ENCODE data around the gene ARID4B. TPM values are rescaled to one million over a fixed set of nuclear protein-coding genes. Genes with fewer than 3 reads are reported as not detected.

The ARID4B gene
- total RNA-seq, 1 experiment from 2014 or later = 28.3 TPM

GRCh38 chr1:235266325-235266724 lies 61.7 kb downstream of the ARID4B start:
- DNase-seq (ENCODE audit: low read depth, low spot score) (no peak), ATAC-seq (no peak)
- Histone ChIP-seq H3K36me3 (ENCODE audit: control insufficient read depth in 1 of 2, insufficient read depth in 2 of 2, low read length in 2 of 2) (no peaks in the 10 kb centered on the region), H4K20me1 (ENCODE audit: insufficient read depth) (0 out of 2 replicates have a peak, but pooled peaks cover 10% of the 10 kb centered on the region), H3K4me1 (ENCODE audit: control insufficient read depth in 1 of 2, insufficient read depth in 2 of 2, low read length in 2 of 2) (no peaks in the 10 kb centered on the region), H3K4me3 (replicated peaks in 1 of 2; ENCODE audit: low read depth in 1 of 2, low read length in 2 of 2) (no peak overlapping the region), H3K27me3 (ENCODE audit: insufficient read depth, low read length) (no peaks in the 10 kb centered on the region), H3K79me2 (ENCODE audit: insufficient read depth, low read length) (peaks cover 89% of the 10 kb centered on the region), H3K4me2 (ENCODE audit: low read length) (no peak overlapping the region), H3K27ac (ENCODE audit: low read depth, low read length) (no peak overlapping the region), H3K9ac (ENCODE audit: low read length) (no peak overlapping the region), H2AFZ (ENCODE audit: low read depth, low read length, poor library complexity, severe bottlenecking) (no peak overlapping the region), H3K9me3 (ENCODE audit: control insufficient read depth in 1 of 2, insufficient read depth in 1 of 2, low read depth in 1 of 2, low read length in 2 of 2) (no peaks in the 10 kb centered on the region), H3K9me2 (ENCODE audit: insufficient read depth) (no peaks in the 10 kb centered on the region)
- CTCF ChIA-PET = no interaction called here
- POLR2A ChIA-PET = no interaction called here
- TF ChIP-seq JUND (IDR thresholded peaks at IDR 0.05) (no peak), EGR1 (IDR thresholded peaks at IDR 0.05; ENCODE audit: low read depth) (no peak), ZBTB33 (IDR thresholded peaks at IDR 0.05; ENCODE audit: extremely low read depth, insufficient replicate concordance, low read length) (no peak), CBX3 (IDR thresholded peaks at IDR 0.05; ENCODE audit: low read depth) (no peak), ZFX (IDR thresholded peaks at IDR 0.05) (no peak)
- RAD21 ChIA-PET (ENCODE audit: low non-redundant PET in 1 of 2, low total read pairs in 2 of 2, uncharacterized antibody in 2 of 2, unreplicated experiment in 2 of 2) = no interaction called here
- intact Hi-C loops (cut with micrococcal nuclease) = no loop called here
- BruUV-seq (replicated peaks) = no TSS peak

- Histone ChIP-seq H3K27ac (ENCODE audit: low read depth, low read length) (no peak overlapping the region), H3K4me1 (ENCODE audit: control insufficient read depth in 1 of 2, insufficient read depth in 2 of 2, low read length in 2 of 2) (no peaks in the 10 kb centered on the region), H2AFZ (ENCODE audit: low read depth, low read length, poor library complexity, severe bottlenecking) (no peak overlapping the region), H4K20me1 (ENCODE audit: insufficient read depth) (0 out of 2 replicates have a peak, but pooled peaks cover 10% of the 10 kb centered on the region), H3K9me2 (ENCODE audit: insufficient read depth) (no peaks in the 10 kb centered on the region), H3K9ac (ENCODE audit: low read length) (no peak overlapping the region), H3K4me3 (replicated peaks in 1 of 2; ENCODE audit: low read depth in 1 of 2, low read length in 2 of 2) (no peak overlapping the region), H3K79me2 (ENCODE audit: insufficient read depth, low read length) (peaks cover 89% of the 10 kb centered on the region), H3K4me2 (ENCODE audit: low read length) (no peak overlapping the region), H3K9me3 (ENCODE audit: control insufficient read depth in 1 of 2, insufficient read depth in 1 of 2, low read depth in 1 of 2, low read length in 2 of 2) (no peaks in the 10 kb centered on the region), H3K27me3 (ENCODE audit: insufficient read depth, low read length) (no peaks in the 10 kb centered on the region), H3K36me3 (ENCODE audit: control insufficient read depth in 1 of 2, insufficient read depth in 2 of 2, low read length in 2 of 2) (no peaks in the 10 kb centered on the region)
- no peak for TF ChIP-seq CTCF (IDR thresholded peaks at IDR 0.05 in 2 of 3, conservative IDR thresholded peaks at IDR 0.05 in 1 of 3; ENCODE audit: borderline replicate concordance in 1 of 3, insufficient read depth in 1 of 3, low read depth in 2 of 3, low read length in 2 of 3)
- TF ChIP-seq TCF7L2 (IDR thresholded peaks at IDR 0.05; ENCODE audit: borderline replicate concordance, extremely low read depth, insufficient read depth, insufficient read length) = no peak
- no peak for TF ChIP-seq EZH2 (IDR thresholded peaks at IDR 0.05)
- TF ChIP-seq SP1 (IDR thresholded peaks at IDR 0.05; ENCODE audit: low read depth) = no peak
- no peak for TF ChIP-seq YY1 (IDR thresholded peaks at IDR 0.05; ENCODE audit: extremely low read depth, insufficient replicate concordance, low read depth, low read length)
- ChIA-PET RAD21 (ENCODE audit: low non-redundant PET in 1 of 2, low total read pairs in 2 of 2, uncharacterized antibody in 2 of 2, unreplicated experiment in 2 of 2) (no interaction called here), CTCF (no interaction called here), POLR2A (no interaction called here)
- no TSS peak for BruUV-seq (replicated peaks)
- DNase-seq (ENCODE audit: low read depth, low spot score) (no peak), ATAC-seq (no peak)
- intact Hi-C loops (cut with micrococcal nuclease) = no loop called here
Observed at GRCh38 chr1:235265900-235266299, 62.1 kb downstream of the ARID4B start.
